CD14-positive monocyte (primary cell): Measurements from ENCODE around the gene HLA-DPA1. TPM values are rescaled to one million over a fixed set of nuclear protein-coding genes. Genes with fewer than 3 reads are reported as not detected.

Experiments used
- DNase-seq, 3 donors: peaks; one replicate each; pipeline ENCODE4 v3.0.0-alpha.2; 2011 to 2022
- H2AFZ ChIP-seq: 2 replicates; pipeline ENCODE4 v1.6.0; 2012; ENCODE audit warnings: mild to moderate bottlenecking, low read depth, low read length, inconsistent platforms; ENCODE audit not compliant: insufficient read depth, poor library complexity, severe bottlenecking
- H3K27ac ChIP-seq, 2 donors: 1 replicate in 1 of 2; 2 replicates in 1 of 2; pipeline ENCODE4 v1.5.1; 2012 to 2013; ENCODE audit warnings: low read length in 2 of 2, control low read depth in 1 of 2, inconsistent platforms in 1 of 2, low read depth in 1 of 2, mild to moderate bottlenecking in 1 of 2
- H3K27me3 ChIP-seq, 2 donors: one replicate each; pipeline versions ENCODE4 v1.6.0 to v1.6.1; 2011 to 2013; ENCODE audit warnings: low read length in 2 of 2; ENCODE audit not compliant: control insufficient read depth in 2 of 2, insufficient read depth in 2 of 2
- H3K36me3 ChIP-seq, 2 donors: replicated peaks in 1 of 2; 1 replicate in 1 of 2; 2 replicates in 1 of 2; pipeline versions ENCODE4 v1.5.1 to v1.6.1; 2012 to 2013; ENCODE audit warnings: low read length in 2 of 2, control low read depth in 1 of 2, inconsistent platforms in 1 of 2, mild to moderate bottlenecking in 1 of 2; ENCODE audit not compliant: insufficient read depth in 2 of 2, control insufficient read depth in 1 of 2
- H3K4me1 ChIP-seq, 2 donors: 1 replicate in 1 of 2; 2 replicates in 1 of 2; pipeline versions ENCODE4 v1.5.1 to v1.6.1; 2012 to 2013; ENCODE audit warnings: low read length in 2 of 2, control low read depth in 1 of 2, inconsistent platforms in 1 of 2, mild to moderate bottlenecking in 1 of 2, moderate library complexity in 1 of 2; ENCODE audit not compliant: insufficient read depth in 2 of 2, control insufficient read depth in 1 of 2
- H3K4me2 ChIP-seq: replicated peaks from 2 replicates; pipeline ENCODE3; 2012; ENCODE audit warnings: low read length, moderate library complexity, mild to moderate bottlenecking; ENCODE audit not compliant: poor library complexity, severe bottlenecking; ENCODE audit errors: extremely low read depth
- H3K4me3 ChIP-seq, 3 experiments: fragments of 200-600 bp in 1 of 3; sonication (generic) in 1 of 3; replicated peaks in 1 of 3; 1 replicate in 2 of 3; 2 replicates in 1 of 3; pipeline ENCODE4 v1.5.1; 2011 to 2013; ENCODE audit warnings: low read length in 3 of 3, mild to moderate bottlenecking in 3 of 3, control low read depth in 2 of 3, low read depth in 2 of 3, inconsistent platforms in 1 of 3, moderate library complexity in 1 of 3
- H3K79me2 ChIP-seq: 2 replicates; pipeline ENCODE4 v1.6.0; 2012; ENCODE audit warnings: mild to moderate bottlenecking, control low read depth, inconsistent platforms, low read length, moderate library complexity; ENCODE audit not compliant: insufficient read depth
- H3K9ac ChIP-seq: 2 replicates; pipeline ENCODE4 v1.6.0; 2017; ENCODE audit warnings: low read length, mild to moderate bottlenecking; ENCODE audit not compliant: insufficient read depth, poor library complexity, severe bottlenecking
- H3K9me3 ChIP-seq, 2 donors: replicated peaks in 1 of 2; 1 replicate in 1 of 2; 2 replicates in 1 of 2; pipeline versions ENCODE4 v1.5.1 to v1.6.1; 2012 to 2013; ENCODE audit warnings: low read length in 2 of 2, control low read depth in 1 of 2; ENCODE audit not compliant: control insufficient read depth in 1 of 2, insufficient read depth in 1 of 2
- H4K20me1 ChIP-seq: 2 replicates; pipeline ENCODE4 v1.6.0; 2012; ENCODE audit warnings: mild to moderate bottlenecking, low read length, control low read depth, moderate library complexity; ENCODE audit not compliant: insufficient read depth
- H3K27ac Mint-ChIP-seq, 7 donors: one replicate each; pipeline ENCODE4 v1.8.0; 2020; ENCODE audit warnings: mild to moderate bottlenecking in 7 of 7, mixed read lengths in 7 of 7, moderate library complexity in 6 of 7, inconsistent platforms in 2 of 7
- H3K27me3 Mint-ChIP-seq, 3 donors: one replicate each; pipeline ENCODE4 v1.8.0; 2021 to 2022; ENCODE audit warnings: low read depth in 3 of 3, mild to moderate bottlenecking in 3 of 3, mixed read lengths in 3 of 3, moderate library complexity in 3 of 3, inconsistent platforms in 1 of 3
- H3K36me3 Mint-ChIP-seq, 2 donors: one replicate each; pipeline ENCODE4 v1.8.0; 2020; ENCODE audit warnings: mixed read lengths in 2 of 2, inconsistent platforms in 1 of 2, mild to moderate bottlenecking in 1 of 2
- H3K4me1 Mint-ChIP-seq: one replicate; pipeline ENCODE4 v1.8.0; 2020; ENCODE audit warnings: mild to moderate bottlenecking, mixed read lengths
- H3K4me3 Mint-ChIP-seq, 2 donors: one replicate each; pipeline ENCODE4 v1.8.0; 2020; ENCODE audit warnings: mild to moderate bottlenecking in 2 of 2, mixed read lengths in 2 of 2, moderate library complexity in 1 of 2
- H3K9me3 Mint-ChIP-seq, 7 donors: one replicate each; pipeline ENCODE4 v1.8.0; 2020 to 2022; ENCODE audit warnings: mixed read lengths in 7 of 7, mild to moderate bottlenecking in 6 of 7, moderate library complexity in 6 of 7, inconsistent platforms in 2 of 7
- WGBS: methylation state at CpG from one replicate; pipeline ENCODE4 v1.1.5; 2013; ENCODE audit warnings: missing lambda C conversion rate; ENCODE audit not compliant: insufficient coverage; 5-methylcytosine and 5-hydroxymethylcytosine counted together
- intact Hi-C, 2 donors: fragments of 100-400 bp; cut with micrococcal nuclease; formaldehyde crosslinking; loops; one replicate each; pipeline versions ENCODE4 v1.15.0 to v1.15.1; 2023
- polyA plus RNA-seq, 3 donors: library from polyadenylated mRNA; depleted of rRNA in 1 of 3; unstranded in 2 of 3; stranded (reverse) in 1 of 3; fragments of 300-500 nt in 2 of 3; fragments of >200 nt in 1 of 3; fragmentation: Illumina TruSeq in 2 of 3; gene quantifications; 1 replicate in 2 of 3; 2 replicates in 1 of 3; pipeline ENCODE4 v1.2.3, GENCODE V29; 2012 to 2021
- TF ChIP-seq, protein P1 (sequence below): fragments of 200-600 bp; IDR thresholded peaks from one replicate; pipeline ENCODE4 v1.8.0; 2022; ENCODE audit warnings: antibody characterized with exemption, mild to moderate bottlenecking

The HLA-DPA1 gene
- polyA plus RNA-seq, 3 donors, result 578 to 1,024 (median 796) TPM

DNA sequence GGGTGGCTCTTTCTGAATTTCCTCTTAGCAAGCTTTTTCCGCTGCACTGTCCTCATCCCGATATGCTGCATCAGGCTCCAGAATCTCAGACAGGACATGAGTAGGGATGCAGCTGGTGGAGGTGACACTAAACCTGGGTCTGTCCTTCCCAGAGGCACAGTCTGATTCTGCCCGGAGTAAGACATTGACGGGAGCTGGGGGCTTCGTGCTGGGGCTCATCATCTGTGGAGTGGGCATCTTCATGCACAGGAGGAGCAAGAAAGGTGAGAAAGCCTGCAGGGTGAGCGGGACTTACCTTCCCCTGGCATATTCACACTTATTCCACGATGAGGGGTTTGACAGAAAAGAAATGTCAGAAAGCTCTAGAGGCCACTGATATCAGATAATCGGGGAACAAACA is 12.2 kb upstream of the HLA-DPA1 start:
- Mint-ChIP-seq H3K27ac (peak overlapping the region in 1 of 7 donors; percentile 22), H3K4me1 (peaks cover 22% of the 10 kb centered on the region), H3K9me3 (no peaks in the 10 kb centered on the region), H3K4me3 (no peak overlapping the region), H3K36me3 (peaks cover 78 to 79% of the 10 kb centered on the region in 2 donors), H3K27me3 (peaks cover 2 to 4% (median 2%) of the 10 kb centered on the region in 3 donors)
- Histone ChIP-seq H3K4me1 (peaks cover 12 to 15% of the 10 kb centered on the region in 2 donors), H3K79me2 (peaks cover 10% of the 10 kb centered on the region), H4K20me1 (peaks cover 39% of the 10 kb centered on the region), H3K9me3 (no peaks in the 10 kb centered on the region), H2AFZ (no peak overlapping the region), H3K27ac (no peak overlapping the region), H3K27me3 (no peaks in the 10 kb centered on the region), H3K4me3 (no peak overlapping the region), H3K9ac (no peak overlapping the region), H3K36me3 (peaks cover 69 to 75% of the 10 kb centered on the region in 2 donors), H3K4me2 (no peak overlapping the region)
- DNase-seq, result no peak
- 100% methylated on average over 1 of the region's 8 CpGs for WGBS
- intact Hi-C loops, result loop anchor here in 1 of 2 donors (10.0 kb wide), 2 partner anchors 159 to 191 kb away; no protein-coding TSS in a partner anchor
- TF ChIP-seq, protein P1, sequence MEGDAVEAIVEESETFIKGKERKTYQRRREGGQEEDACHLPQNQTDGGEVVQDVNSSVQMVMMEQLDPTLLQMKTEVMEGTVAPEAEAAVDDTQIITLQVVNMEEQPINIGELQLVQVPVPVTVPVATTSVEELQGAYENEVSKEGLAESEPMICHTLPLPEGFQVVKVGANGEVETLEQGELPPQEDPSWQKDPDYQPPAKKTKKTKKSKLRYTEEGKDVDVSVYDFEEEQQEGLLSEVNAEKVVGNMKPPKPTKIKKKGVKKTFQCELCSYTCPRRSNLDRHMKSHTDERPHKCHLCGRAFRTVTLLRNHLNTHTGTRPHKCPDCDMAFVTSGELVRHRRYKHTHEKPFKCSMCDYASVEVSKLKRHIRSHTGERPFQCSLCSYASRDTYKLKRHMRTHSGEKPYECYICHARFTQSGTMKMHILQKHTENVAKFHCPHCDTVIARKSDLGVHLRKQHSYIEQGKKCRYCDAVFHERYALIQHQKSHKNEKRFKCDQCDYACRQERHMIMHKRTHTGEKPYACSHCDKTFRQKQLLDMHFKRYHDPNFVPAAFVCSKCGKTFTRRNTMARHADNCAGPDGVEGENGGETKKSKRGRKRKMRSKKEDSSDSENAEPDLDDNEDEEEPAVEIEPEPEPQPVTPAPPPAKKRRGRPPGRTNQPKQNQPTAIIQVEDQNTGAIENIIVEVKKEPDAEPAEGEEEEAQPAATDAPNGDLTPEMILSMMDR, result no peak

DNA sequence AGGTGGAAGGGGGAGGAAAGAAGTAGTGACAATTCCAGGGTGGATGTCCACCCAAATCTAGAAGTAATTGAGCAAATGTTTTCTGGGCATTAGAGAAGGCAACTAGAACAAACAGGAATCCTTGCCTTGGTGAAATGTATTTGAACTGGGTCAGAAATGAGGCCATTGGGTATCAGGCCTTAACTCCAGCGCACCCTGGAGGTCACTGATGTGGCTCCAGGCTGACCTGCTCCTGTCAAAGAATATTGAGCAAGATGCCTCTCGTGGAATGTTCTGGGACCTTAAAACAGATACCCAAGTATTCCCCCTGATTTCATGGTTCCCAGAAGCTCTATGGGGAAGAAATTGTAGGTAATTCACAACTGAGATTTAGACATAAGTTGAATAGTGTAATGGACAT is 9.3 kb upstream of the HLA-DPA1 start:
- Histone ChIP-seq H4K20me1 (peaks cover 53% of the 10 kb centered on the region), H3K9me3 (no peaks in the 10 kb centered on the region), H3K4me1 (peaks cover 41 to 44% of the 10 kb centered on the region in 2 donors), H2AFZ (no peak overlapping the region), H3K27ac (no peak overlapping the region), H3K27me3 (no peaks in the 10 kb centered on the region), H3K9ac (no peak overlapping the region), H3K36me3 (peaks cover 64 to 72% of the 10 kb centered on the region in 2 donors), H3K4me2 (no peak overlapping the region), H3K79me2 (peaks cover 34% of the 10 kb centered on the region), H3K4me3 (no peak overlapping the region)
- intact Hi-C loops, result loop anchor here (1.0 to 10.0 kb wide), 4 partner anchors 68 to 188 kb away; no protein-coding TSS in a partner anchor
- H3K36me3 Mint-ChIP-seq, result peaks cover 96% of the 10 kb centered on the region in 2 donors
- peaks cover 50% of the 10 kb centered on the region for H3K4me1 Mint-ChIP-seq
- peak overlapping the region; percentile 38 to 75 (median 73) for H3K27ac Mint-ChIP-seq
- 71% methylated on average over 1 of the region's 2 CpGs for WGBS
- DNase-seq, result peak; percentile 63 to 79 (median 64)
- H3K9me3 Mint-ChIP-seq, result no peaks in the 10 kb centered on the region
- H3K4me3 Mint-ChIP-seq, result no peak overlapping the region
- TF ChIP-seq, protein P1, result peak; percentile 68
- peaks cover 0 to 4% (median 3%) of the 10 kb centered on the region in 3 donors for H3K27me3 Mint-ChIP-seq
